ENCODE data around the gene ACBD6.

The ACBD6 gene

DNA sequence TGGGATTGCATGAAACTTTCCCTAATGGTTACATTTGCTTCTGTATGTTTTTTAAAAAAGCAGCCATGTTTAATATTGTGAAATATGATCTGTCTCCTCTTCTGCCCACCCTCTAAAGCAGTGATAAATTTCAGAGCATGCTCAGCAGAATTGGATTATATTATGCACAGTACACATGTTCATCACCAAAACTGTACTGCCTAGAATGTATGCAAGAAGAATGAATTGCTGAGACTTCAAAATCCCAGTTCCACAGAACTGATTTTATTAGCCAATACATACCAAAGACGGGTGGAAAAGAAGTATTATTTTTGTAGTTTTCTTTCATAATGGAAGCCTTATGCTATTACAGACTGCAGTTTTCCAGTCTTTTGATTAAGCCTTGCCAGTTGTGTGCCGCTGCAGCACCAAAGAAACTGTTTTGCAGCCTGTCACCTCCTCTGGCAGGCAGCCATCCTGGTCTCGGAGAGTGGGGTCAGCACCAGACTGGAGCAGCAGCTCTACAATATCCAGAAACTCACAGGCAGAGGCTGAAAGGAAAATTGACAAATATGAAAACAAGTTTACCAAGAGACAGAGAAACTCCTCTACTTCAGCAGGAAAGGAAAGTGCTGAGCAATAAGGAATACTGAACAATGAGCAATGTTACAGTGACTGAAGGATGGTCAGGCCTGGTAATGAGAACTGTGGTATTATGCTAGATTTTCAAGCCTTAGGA lies 214.2 kb downstream of the ACBD6 start:
- no peak for DNase-seq

DNA sequence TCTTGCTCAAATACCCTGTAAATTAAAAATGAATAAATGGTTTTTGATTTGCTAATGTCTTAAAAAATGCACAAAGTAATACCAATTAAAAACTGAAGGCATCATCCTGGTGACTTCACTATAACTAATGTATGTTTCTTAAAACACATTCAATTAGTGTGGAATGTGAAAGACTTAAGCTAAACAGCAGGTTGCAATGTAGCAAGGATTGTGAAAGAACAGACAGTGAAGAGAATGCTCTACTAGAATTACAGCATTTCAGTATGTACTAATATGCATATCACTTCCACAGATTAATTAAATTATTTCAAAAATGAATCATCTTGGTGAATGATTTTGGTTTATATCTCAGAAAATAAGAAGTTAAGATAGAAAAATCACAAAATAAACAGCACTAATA lies 216.0 kb downstream of the ACBD6 start:
- DNase-seq: no peak

DNA sequence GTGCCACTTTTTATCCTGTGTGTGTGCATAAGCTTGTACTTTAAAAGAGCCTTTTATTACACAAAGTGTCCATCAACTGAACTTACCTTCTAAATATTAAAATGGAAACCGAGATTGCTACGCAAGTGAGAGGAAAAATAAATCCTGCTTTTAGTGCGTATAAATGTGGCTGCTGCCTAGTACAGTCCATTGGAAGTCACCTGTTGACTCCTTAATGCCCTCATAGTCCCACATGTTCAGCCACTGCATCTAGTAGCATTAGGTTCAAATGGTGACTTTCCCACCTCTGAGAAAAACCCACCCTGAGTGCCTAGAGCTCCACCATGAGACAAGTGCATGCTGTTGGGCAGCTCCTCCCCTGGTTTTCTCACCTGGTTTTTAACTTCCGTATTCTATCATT lies 219.3 kb downstream of the ACBD6 start:
- no peak for DNase-seq

DNA sequence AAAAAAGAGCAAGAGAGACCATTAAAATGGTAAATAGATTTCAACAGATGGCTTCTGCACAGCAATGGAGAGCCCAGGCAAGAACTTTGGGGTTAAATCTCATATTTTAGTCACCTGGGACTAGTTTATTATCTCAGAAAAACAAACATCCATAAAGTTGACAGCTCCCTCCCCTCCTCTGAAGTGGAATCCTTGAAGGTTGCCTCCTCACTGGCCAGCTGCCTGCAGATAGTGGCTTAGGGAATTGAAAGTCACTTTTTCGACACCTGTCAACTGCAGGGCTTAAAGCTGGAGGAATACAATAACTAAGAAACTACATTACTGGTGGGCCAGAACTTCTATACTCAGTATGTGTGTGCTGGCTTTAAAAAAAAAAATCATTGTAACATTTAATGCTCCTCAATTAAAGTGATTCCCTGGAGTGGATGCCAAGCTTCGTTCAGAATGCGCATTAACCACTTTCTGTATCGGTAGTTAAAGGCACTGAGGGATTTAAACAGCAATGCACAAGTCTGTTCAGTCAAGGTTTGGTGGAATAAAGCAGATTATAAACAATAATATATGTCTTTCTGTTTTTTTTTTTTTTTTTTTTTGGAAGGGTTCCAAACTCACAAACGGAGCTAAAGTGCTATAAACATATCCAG lies 219.9 kb downstream of the ACBD6 start:
- DNase-seq: no peak

DNA sequence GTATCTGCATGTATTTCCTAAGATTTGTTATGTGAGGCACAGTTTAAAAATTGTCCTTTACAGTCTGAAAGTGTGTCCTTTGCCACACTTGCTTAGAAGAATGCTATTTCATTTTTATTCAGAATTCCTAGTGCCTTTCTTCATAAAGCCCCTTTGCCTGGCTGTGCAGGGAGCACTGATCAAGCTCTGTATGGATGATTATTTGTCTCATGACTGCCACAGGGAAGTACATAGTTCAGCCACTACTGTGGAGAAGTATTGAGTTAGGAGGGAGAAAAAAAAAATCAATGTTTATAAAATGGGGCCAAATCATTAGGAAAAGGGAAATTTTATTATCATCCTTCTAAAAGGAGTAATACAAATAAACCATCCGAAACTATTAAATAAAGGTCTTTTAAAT lies 220.9 kb downstream of the ACBD6 start:
- no peak for DNase-seq

DNA sequence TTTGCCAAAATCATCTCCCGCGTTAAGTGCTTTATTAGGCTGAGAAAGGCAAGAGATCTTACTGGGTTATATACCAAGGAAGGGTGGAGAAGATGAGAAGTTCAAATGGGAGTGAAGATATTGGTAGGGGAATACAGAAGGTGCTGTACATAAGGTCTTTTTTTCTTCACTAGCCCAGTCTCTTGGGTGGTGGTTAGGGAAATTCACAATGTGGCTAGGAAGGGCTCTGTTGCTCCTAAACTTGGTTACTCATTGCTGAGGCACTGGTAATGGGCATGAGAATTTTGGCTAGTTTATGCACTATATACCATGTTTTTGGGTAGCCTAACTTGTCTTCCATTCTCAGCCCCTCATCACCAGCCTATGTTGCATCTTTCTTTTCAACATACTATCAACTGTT lies 221.8 kb downstream of the ACBD6 start:
- no peak for DNase-seq

DNA sequence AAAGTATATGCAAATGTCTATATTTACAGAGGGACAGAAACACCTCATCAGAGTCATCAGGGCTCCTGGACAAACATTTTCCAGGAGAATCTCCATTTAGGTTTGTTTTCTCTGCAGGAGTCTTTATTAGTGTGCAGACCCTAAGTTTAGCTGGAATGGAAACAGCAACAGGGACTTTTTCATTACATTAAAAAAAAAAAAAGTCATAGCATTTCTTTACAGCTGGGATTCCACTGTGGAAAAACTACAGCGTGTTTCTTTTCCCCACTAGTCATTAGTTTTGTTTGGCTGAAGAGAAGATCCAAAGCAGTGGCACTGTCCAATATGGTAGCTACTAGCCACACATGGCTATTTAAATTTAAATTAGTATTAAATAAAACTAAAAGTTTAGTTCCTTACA lies 222.7 kb downstream of the ACBD6 start:
- DNase-seq: no peak

DNA sequence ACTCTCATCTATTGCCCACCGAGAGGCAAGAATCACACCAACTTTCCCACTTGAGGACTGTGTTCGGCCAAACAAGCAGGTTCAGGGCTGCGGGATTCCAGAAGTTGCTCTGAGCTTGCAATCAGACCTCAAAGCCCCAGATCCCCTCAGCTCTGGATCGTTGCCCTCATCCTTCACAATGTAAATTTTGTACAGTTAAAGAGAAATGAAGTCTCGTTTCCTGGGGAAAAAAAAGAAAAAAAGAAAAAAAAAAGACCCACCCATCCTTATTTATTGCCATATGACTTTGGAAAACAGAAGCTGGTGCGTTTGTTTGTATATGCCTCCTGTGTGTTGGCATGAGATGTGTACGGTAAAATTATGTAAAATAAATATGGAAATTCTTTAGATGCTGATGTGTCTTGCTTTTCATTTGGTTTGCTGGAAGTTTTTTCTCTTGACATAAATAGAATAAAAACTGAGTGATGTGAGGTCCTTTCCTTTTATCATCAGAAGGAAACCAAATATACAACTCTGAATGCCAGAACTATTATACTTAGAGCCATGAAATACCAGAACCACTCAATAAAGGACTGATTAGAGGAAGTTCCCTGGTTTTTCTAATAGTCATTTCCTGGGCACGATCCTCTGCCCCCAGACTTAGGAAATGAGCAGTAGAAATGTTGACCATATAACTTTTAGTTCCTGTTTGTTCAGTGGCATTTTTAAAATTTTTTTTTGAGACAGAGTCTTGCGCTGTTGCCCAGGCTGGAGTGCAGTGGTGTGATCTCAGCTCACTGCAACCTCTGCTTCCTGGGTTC lies 223.6 kb downstream of the ACBD6 start:
- no peak for DNase-seq

DNA sequence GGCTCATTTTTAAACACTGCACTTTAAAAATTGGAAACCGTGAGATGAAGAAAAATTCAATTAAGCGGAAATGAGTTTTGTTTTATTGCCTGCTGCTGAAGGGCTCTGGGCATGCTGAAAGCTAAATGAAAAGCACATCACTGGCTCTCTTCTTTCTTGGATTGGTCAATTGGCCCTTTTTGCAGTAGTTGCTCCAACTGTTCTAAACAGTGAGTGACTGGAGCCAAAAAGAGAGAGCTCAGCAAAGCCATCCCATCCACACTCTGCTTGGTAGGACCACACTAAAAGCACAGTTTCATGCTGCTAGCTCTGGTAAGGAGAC lies 224.2 kb downstream of the ACBD6 start:
- no peak for DNase-seq

DNA sequence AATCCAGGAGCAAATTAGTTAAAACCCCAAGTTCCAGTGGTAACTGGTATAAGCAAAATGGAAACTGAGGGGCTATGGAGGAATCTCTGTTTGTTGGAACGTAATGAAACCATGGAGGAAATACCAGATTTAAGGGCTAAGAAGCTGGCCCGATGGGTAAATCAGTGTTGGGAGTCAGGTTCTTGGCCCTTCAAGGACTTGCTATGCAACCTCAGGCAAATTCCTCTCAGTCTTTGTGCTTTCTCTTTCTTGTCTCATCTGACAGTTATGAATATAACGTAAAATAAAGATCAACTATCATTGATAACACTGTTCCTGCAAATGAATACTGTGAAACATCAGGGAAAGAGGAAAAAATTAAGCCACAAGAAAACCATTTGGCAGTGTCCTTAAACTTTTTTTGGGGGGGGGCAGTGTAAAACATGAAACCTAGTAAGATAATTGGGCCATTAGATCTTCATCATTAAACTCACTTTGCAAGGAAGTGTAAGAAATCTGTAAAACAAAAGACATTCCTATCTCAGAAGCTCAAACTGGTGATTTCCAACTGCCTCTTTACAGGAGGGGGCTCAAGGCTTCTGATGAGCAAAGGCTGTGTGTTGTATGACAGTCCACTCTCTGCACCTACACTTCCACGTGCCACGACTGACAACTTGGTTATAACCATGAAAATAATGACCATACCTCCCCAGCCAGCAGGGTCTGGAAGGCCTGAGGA lies 224.7 kb downstream of the ACBD6 start:
- DNase-seq: no peak

DNA sequence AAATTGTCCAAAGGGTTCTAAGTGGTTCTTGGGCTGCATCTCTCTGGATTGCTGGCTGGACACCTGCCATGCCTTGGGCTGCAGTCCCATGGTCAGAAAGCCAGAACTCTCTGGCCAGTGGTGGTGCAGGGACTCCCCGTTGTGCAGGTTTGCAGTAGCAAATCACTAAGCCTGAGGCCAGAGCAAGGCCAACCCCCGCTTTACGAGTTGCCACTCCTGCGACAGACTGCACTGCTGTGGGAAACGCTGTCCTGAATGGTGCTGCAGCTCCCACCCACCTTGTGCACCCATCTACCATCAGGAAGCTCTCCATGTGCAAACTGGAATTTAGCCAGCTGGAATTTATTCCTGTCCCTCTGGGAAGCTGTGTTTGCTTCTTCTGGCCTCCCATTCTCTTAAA lies 226.7 kb downstream of the ACBD6 start:
- no peak for DNase-seq

DNA sequence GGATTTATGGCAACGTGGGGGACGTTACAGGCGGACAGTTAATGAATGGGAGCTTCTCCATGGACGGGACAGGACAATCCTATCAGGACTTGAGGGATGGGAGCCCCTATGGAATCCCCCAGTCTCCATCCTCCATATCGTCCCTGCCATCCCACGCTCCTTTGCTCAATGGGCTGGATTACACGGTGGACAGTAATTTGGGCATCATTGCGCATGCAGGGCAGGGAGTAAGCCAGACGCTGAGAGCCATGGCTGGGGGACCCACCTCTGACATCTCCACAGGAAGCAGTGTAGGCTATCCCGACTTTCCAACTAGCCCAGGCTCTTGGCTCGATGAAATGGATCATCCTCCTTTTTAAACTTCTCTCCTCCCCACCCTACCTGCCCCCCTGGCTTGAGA lies 228.2 kb downstream of the ACBD6 start:
- no peak for DNase-seq

DNA sequence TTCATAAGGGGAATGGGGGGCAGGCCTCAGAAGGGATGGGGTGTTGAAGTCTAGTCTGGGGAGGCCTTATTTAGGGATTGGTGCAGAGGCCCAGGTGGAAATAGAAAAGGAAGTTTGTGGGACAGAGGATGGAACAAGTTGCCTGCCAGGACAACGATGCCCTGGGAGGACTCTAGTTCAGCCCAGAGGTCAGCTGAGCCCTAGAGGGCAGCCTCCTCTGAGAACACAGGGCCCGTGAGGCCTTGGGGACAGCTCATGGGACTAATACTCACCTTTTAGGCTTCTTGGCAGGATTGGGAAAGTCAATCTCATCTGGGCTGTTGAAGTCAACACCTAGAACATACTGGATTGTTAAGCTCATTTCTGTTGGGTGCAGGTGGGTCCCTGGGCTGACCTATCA lies 229.3 kb downstream of the ACBD6 start:
- DNase-seq: no peak

DNA sequence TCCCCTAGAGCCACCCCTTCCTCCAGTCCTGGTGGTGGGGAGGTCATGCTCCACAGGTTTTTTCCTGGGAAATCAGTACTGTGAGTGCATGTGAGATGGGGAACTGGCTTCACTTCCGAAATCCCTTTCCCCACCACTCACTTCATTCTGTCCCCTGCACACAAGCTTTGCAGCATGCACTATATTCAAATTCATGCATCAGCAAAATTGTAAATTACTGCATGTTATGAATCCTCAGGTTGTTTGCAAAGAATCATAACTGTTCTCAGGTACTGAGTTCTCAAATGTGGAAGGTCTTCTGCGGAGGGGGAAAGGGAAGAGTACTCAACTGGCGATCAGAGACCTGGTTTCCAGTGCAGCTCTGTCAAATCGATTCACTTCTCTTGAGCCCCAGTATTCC lies 230.0 kb downstream of the ACBD6 start:
- DNase-seq: no peak

DNA sequence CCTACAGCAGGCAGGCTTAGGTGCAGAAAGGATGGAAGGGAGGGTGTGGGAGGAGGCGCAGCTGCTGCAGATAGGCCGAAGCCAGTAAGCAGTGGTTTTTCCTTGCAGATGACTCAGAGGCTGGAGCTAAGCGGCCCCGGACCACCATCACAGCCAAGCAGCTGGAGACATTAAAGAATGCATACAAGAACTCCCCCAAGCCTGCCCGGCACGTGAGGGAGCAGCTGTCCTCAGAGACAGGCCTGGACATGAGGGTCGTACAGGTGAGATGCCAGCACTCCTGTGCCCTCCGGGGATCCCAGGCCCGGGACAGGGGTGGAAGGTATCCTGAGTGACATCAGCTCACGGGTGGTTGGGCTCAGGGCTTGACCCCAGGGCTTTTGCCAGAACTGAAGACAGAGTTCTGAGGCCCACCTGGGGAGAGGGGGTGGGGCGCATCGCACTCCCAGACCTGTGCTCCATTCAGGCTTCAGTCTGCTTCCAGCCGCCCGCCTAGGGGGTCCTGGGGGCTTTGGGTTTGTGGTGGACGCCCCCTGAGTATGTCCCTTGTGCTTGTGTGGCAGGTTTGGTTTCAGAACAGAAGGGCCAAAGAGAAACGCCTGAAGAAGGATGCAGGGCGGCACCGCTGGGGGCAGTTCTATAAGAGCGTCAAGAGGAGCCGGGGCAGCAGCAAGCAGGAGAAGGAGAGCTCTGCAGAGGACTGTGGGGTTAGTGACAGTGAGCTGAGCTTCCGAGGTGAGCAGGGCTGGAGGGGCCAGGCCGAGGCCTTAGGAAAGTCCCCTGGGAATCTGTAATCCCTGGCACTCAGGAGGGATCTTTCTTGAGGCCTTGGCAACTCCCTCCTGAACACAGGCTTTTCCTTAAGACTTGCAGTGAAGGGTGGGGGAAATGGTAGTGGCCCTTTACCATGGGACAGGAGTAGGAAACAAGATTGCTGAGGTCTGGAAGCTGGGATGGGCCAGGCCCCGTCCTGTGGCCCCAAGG lies 230.8 kb downstream of the ACBD6 start:
- no peak for DNase-seq

DNA sequence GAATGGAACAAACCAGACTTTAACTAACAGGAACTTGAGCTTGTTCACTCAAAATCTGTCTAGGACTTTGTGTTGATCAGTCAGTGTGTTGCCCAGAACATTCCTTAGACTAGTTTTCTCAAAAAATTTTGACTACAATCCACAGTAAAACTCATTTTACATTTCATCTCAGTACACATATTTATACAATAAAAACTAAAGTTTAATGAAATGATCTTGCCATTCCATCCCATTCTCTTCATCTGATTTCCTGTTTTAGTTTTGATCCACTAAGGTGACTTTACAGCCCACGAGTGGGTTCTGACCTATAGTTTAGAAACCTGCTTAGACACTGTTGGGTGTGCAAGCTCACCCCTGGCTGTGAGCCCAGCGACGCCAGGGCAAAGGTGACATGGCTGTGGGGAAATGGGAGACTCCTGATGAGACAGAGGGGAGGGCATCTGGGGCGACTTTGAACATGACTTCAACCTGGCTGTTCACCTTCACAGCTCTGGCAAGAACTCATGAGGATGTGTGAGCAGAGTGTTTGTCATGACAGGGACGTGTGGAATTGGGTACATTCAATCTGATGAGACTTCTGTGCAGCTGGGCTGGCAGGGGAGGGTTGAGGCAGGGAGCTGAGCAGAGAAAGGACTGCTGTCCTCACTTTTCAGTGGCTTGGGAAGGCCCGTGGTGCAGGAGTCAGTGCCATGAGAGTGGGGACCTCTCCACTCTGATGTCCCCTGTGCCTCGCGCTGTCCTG lies 231.7 kb downstream of the ACBD6 start:
- no peak for DNase-seq

DNA sequence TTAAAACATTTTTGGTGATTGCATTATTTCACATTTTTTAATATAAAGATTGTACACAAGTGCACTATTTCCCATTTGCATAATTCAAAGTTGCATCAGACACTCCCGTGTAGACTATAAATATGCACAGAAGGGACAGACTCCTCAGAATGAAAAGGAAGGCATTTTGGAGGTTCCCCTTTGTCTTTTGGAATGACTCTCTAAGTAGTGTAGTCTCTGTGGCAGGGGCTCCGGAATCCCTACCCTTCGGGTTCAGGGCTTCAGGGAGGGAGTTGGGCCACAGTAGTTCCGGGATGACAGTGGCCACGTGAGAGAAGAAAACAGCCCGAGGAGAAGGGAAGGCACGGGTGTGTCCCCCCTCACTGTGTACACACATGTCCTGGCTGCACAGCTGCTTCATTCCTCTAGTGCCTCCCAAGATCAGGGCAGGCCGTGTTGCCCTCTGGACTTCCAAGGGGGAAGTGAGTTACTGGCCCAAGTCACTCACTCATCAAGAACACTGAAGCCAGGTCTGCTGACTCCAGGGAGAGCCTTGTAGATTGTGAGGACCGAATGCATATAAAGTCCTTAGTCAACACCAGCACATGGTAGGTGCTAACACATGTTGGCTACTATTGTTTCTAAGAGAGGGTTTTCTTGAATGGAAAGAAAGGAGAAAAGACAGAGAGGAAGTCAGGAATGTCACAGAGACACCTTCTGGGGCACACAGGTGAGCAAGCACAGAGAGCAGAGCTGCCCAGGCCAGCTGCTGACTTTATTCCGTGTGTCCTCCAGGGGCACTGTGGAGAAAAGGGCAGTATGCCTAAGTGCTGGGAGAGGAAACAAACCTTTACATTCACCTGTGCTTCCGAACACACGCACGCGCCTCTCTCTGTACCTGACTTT lies 232.5 kb downstream of the ACBD6 start:
- DNase-seq: no peak

DNA sequence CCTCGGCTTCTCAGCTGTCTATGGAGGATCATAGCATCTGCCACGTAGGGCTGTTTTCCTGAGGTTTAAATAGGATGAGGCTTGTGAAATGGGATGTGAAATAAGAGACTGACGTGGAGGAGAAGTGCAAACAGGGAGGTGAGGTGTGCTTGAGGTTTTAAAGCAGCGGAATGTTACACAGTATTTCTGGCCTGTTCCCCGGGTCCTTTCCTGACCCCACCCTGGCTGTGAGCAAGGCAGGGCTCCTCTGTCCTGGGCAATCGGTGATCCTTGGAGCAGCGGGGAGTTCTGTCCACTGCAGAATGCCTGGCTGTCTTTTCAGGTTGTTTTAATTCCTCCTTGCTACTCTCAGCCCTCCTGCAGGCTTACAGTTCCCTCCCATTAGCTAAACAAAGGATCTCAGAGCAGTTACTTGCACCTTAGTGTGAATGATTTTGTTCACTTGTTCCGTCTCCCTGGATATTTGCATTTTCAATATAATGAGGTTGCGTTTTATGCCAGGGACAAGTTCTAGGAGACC lies 233.8 kb downstream of the ACBD6 start:
- no peak for DNase-seq

DNA sequence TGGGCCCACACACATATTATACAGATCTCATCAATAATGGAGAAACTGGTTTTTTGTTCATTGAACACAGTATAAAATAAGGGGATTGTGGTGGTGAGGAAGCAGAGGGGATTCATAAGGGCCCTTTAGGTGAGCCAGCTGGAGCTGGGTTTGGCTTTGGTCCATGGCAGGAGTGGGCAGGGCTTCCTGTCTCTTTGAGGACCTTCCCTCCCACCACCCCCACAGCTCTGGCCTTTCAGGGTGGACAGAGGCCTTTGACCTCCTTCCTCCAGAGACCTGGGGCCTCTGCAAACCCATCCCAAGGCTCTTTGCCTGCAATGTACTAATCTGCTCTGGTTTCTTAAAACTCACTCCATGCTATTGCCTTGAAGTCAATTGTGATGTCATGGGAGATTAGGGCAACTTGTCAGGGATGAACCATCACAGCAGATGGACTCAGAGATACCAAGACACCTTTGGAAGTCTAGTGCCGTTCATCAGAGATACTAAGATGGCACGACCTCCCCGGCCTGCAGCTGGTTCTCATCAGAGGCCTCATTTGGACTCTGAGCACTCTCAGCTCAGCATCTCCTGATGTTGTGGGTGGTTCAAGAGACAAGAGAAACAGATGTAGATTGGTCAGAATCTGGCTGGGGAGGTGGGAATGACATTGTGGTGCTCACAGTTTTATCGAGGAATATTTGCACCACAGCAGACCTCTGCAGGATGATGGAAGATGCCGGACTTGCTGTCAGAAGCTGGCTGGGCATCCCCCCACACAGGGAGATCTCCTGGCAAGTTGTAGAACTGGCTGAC lies 234.4 kb downstream of the ACBD6 start:
- no peak for DNase-seq

DNA sequence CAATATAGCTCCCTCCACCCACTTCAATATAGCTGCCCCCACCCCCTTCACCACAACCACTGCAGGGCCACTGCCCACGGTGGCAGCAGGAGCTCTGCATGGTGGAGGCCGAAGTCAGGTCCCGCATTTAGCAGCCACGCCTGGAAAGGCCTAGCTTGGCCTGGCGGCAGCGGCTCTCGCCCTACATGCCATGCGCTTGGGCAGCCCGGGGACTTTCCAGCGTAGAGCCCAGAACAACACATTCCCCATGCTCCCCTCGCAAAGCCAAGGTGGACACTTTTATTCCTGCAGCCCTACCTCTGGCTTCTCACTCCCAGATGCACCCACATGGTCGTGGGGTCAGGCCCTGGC lies 235.2 kb downstream of the ACBD6 start:
- DNase-seq: no peak

All from activated CD4-positive, alpha-beta T cell treated with anti-CD3 and anti-CD28 coated beads, Interleukin-2, amount 50 U/mL, for 1 hour (primary cell).